ENCODE measurements around the gene RNF224. TPM values are rescaled to one million over a fixed set of nuclear protein-coding genes. Genes with fewer than 3 reads are reported as not detected.

The RNF224 gene
- total and polyA plus RNA-seq, 2 of the 13 experiments (the other 11 are each of a cell fraction or from before 2014, with no cell fraction given) = 0.09 TPM; not detected in 1

DNA sequence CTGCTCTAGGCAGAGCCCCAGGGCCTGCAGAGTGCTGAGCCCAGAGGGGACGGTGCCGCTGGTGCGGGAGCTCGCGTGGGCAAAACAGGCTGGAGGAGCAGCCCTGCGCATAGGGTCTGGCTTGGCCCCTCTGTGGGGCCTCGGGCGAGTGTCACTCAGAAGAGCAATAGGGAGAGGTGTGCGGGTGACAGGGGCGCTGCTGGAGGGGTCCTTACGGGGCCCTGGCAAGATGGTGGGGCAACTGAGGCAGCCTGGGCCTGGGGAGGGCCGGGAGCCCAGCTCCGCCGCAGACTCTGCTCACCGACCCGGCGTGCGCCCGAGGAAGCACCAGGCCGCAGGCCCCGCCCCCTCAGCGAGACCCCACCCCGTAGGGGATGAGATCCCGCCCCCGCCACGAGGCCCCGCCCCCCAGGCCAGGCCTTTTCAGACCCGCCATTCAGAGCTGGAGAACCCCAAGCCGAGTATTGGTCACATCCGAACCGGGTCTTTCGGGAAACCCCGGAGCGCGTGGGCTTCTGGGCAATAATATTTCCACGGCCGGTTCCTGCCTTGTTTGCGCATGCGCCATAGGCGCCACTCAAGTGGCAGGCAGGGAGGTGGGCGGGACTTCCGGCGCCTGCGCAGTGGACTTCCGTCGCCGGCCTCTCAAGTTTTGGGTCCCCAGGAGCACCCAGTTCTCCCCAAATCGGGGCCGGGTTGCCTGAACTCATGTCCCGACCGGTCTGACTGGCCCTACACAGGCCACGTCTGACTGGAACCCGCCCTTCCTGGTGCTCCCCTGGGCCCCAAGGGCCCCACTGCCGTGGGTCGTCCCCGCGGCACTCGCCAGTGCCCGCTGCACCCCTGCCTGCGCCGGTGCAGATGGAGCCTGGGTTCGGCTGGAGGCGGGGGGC is 4.0 kb upstream of the RNF224 start (continued):
- TF ChIP-seq, protein P1, sequence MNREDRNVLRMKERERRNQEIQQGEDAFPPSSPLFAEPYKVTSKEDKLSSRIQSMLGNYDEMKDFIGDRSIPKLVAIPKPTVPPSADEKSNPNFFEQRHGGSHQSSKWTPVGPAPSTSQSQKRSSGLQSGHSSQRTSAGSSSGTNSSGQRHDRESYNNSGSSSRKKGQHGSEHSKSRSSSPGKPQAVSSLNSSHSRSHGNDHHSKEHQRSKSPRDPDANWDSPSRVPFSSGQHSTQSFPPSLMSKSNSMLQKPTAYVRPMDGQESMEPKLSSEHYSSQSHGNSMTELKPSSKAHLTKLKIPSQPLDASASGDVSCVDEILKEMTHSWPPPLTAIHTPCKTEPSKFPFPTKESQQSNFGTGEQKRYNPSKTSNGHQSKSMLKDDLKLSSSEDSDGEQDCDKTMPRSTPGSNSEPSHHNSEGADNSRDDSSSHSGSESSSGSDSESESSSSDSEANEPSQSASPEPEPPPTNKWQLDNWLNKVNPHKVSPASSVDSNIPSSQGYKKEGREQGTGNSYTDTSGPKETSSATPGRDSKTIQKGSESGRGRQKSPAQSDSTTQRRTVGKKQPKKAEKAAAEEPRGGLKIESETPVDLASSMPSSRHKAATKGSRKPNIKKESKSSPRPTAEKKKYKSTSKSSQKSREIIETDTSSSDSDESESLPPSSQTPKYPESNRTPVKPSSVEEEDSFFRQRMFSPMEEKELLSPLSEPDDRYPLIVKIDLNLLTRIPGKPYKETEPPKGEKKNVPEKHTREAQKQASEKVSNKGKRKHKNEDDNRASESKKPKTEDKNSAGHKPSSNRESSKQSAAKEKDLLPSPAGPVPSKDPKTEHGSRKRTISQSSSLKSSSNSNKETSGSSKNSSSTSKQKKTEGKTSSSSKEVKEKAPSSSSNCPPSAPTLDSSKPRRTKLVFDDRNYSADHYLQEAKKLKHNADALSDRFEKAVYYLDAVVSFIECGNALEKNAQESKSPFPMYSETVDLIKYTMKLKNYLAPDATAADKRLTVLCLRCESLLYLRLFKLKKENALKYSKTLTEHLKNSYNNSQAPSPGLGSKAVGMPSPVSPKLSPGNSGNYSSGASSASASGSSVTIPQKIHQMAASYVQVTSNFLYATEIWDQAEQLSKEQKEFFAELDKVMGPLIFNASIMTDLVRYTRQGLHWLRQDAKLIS (CRISPR knock-in tag; IDR thresholded peaks at IDR 0.05) = no peak
- 0 out of 2 replicates have a peak, but pooled peaks have one; percentile 16 for TF ChIP-seq HNRNPL (IDR thresholded peaks at IDR 0.05; ENCODE audit: low read depth, low read length)
- 0 out of 2 replicates have a peak, but pooled peaks have one; percentile 16 for TF ChIP-seq DNMT3B (CRISPR knock-in tag; conservative IDR thresholded peaks at IDR 0.05)
- TF ChIP-seq ZNF512 (CRISPR knock-in tag; IDR thresholded peaks at IDR 0.05) = no peak
- TF ChIP-seq, protein P2, sequence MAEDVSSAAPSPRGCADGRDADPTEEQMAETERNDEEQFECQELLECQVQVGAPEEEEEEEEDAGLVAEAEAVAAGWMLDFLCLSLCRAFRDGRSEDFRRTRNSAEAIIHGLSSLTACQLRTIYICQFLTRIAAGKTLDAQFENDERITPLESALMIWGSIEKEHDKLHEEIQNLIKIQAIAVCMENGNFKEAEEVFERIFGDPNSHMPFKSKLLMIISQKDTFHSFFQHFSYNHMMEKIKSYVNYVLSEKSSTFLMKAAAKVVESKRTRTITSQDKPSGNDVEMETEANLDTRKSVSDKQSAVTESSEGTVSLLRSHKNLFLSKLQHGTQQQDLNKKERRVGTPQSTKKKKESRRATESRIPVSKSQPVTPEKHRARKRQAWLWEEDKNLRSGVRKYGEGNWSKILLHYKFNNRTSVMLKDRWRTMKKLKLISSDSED (CRISPR knock-in tag; IDR thresholded peaks at IDR 0.05) = no peak
- TF ChIP-seq NFIC (IDR thresholded peaks at IDR 0.05; ENCODE audit: low read length) = no peak
- TF ChIP-seq, protein P3, sequence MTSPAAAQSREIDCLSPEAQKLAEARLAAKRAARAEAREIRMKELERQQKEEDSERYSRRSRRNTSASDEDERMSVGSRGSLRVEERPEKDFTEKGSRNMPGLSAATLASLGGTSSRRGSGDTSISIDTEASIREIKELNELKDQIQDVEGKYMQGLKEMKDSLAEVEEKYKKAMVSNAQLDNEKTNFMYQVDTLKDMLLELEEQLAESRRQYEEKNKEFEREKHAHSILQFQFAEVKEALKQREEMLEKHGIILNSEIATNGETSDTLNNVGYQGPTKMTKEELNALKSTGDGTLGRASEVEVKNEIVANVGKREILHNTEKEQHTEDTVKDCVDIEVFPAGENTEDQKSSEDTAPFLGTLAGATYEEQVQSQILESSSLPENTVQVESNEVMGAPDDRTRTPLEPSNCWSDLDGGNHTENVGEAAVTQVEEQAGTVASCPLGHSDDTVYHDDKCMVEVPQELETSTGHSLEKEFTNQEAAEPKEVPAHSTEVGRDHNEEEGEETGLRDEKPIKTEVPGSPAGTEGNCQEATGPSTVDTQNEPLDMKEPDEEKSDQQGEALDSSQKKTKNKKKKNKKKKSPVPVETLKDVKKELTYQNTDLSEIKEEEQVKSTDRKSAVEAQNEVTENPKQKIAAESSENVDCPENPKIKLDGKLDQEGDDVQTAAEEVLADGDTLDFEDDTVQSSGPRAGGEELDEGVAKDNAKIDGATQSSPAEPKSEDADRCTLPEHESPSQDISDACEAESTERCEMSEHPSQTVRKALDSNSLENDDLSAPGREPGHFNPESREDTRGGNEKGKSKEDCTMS (CRISPR knock-in tag; conservative IDR thresholded peaks at IDR 0.05) = no peak
- TF ChIP-seq MIXL1 (CRISPR knock-in tag; IDR thresholded peaks at IDR 0.05) = no peak
- no peak for TF ChIP-seq ISL2 (CRISPR knock-in tag; IDR thresholded peaks at IDR 0.05)
- TF ChIP-seq RFXANK (CRISPR knock-in tag; IDR thresholded peaks at IDR 0.05) = no peak
- TF ChIP-seq, protein P4, sequence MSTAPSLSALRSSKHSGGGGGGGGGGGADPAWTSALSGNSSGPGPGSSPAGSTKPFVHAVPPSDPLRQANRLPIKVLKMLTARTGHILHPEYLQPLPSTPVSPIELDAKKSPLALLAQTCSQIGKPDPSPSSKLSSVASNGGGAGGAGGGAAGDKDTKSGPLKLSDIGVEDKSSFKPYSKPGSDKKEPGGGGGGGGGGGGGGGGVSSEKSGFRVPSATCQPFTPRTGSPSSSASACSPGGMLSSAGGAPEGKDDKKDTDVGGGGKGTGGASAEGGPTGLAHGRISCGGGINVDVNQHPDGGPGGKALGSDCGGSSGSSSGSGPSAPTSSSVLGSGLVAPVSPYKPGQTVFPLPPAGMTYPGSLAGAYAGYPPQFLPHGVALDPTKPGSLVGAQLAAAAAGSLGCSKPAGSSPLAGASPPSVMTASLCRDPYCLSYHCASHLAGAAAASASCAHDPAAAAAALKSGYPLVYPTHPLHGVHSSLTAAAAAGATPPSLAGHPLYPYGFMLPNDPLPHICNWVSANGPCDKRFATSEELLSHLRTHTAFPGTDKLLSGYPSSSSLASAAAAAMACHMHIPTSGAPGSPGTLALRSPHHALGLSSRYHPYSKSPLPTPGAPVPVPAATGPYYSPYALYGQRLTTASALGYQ (CRISPR knock-in tag; IDR thresholded peaks at IDR 0.05) = no peak
- no peak for TF ChIP-seq ZNF484 (CRISPR knock-in tag; IDR thresholded peaks at IDR 0.05; ENCODE audit: borderline replicate concordance, low read depth)
- TF ChIP-seq DNMT1 (CRISPR knock-in tag; IDR thresholded peaks at IDR 0.05) = no peak
- TF ChIP-seq KAT7 (CRISPR knock-in tag; IDR thresholded peaks at IDR 0.05; ENCODE audit: borderline replicate concordance) = no peak
- no peak for TF ChIP-seq ZBTB26 (CRISPR knock-in tag; IDR thresholded peaks at IDR 0.05; ENCODE audit: borderline replicate concordance)
- no peak for TF ChIP-seq NKX3-1 (CRISPR knock-in tag; IDR thresholded peaks at IDR 0.05)
- no peak for TF ChIP-seq PAF1 (CRISPR knock-in tag; IDR thresholded peaks at IDR 0.05)
